ENCODE data around the gene TET3. TPM values are rescaled to one million over a fixed set of nuclear protein-coding genes. Genes with fewer than 3 reads are reported as not detected.
A peak's percentile ranks its signal among the peaks of the same experiment; 100 is the strongest.

TET3 gene
- total RNA-seq, 4 donors from 2014 or later, result 52.8 to 54.8 (median 54.1) TPM

GRCh38 chr2:73947412-73948018 is 37.2 kb upstream of the TET3 start:
- DNase-seq (ENCODE audit: low spot score in 2 of 2), result no peak
- TF ChIP-seq POLR2A (IDR thresholded peaks at IDR 0.05), result no peak
- TF ChIP-seq CTCF (IDR thresholded peaks at IDR 0.05), result no peak
- intact Hi-C loops (cut with DNase I; ENCODE audit: low total_unique reads), result no loop called here
- no peak overlapping the region for H3K4me3 ChIP-seq (ENCODE audit: low read depth, poor library complexity, severe bottlenecking)
- WGBS, 2 donors, result 88 to 95% methylated on average over 5 of the region's 5 CpGs

- H3K4me3 ChIP-seq (ENCODE audit: low read depth, poor library complexity, severe bottlenecking), result no peak overlapping the region
- DNase-seq (ENCODE audit: low spot score in 2 of 2), result no peak
- intact Hi-C loops (cut with DNase I; ENCODE audit: low total_unique reads), result no loop called here
- TF ChIP-seq CTCF (IDR thresholded peaks at IDR 0.05) (no peak), POLR2A (IDR thresholded peaks at IDR 0.05) (no peak)
These were observed 34.9 kb upstream of the TET3 start for GRCh38 chr2:73949802-73950201.

GRCh38 chr2:73952499-73953446 is 31.9 kb upstream of the TET3 start:
- TF ChIP-seq POLR2A (IDR thresholded peaks at IDR 0.05) (no peak), CTCF (IDR thresholded peaks at IDR 0.05) (no peak)
- no peak overlapping the region for H3K4me3 ChIP-seq (ENCODE audit: low read depth, poor library complexity, severe bottlenecking)
- DNase-seq (ENCODE audit: low spot score in 2 of 2), result peak; percentile 22 to 60
- intact Hi-C loops (cut with DNase I; ENCODE audit: low total_unique reads), result no loop called here
- 64 to 80% methylated on average over 12 of the region's 12 CpGs for WGBS, 2 donors

- intact Hi-C loops (cut with DNase I; ENCODE audit: low total_unique reads), result no loop called here
- DNase-seq (ENCODE audit: low spot score in 2 of 2), result peak in 1 of 2 donors; percentile 18
- TF ChIP-seq POLR2A (IDR thresholded peaks at IDR 0.05), result no peak
- no peak for TF ChIP-seq CTCF (IDR thresholded peaks at IDR 0.05)
- WGBS, 2 donors, result 79 to 81% methylated on average over 5 of the region's 5 CpGs
- H3K4me3 ChIP-seq (ENCODE audit: low read depth, poor library complexity, severe bottlenecking), result no peak overlapping the region
These were observed 28.4 kb upstream of the TET3 start for GRCh38 chr2:73956218-73956865.

GRCh38 chr2:73961274-73961673 is 23.4 kb upstream of the TET3 start:
- TF ChIP-seq POLR2A (IDR thresholded peaks at IDR 0.05) (no peak), CTCF (IDR thresholded peaks at IDR 0.05) (no peak)
- WGBS, 2 donors, result 97 to 100% methylated on average over 4 of the region's 4 CpGs
- DNase-seq (ENCODE audit: low spot score in 2 of 2), result peak in 1 of 2 donors; percentile 60
- no peak overlapping the region for H3K4me3 ChIP-seq (ENCODE audit: low read depth, poor library complexity, severe bottlenecking)
- intact Hi-C loops (cut with DNase I; ENCODE audit: low total_unique reads), result no loop called here

Data from lower leg skin (tissue), 4 donors.